H1 (cell line): ENCODE data around the gene KDSR. TPM values are rescaled to one million over a fixed set of nuclear protein-coding genes. Genes with fewer than 3 reads are reported as not detected.

Experiments
- CHD7 ChIP-seq: fragments of 300-600 bp; sonication (generic); IDR thresholded peaks from 2 replicates; pipeline ENCODE4 v1.7.1; 2012; ENCODE audit warnings: low read length, moderate library complexity, mild to moderate bottlenecking, inconsistent platforms; ENCODE audit not compliant: insufficient replicate concordance
- polyA plus RNA-seq, 7 experiments: library from polyadenylated mRNA; depleted of rRNA in 3 of 7; stranded (reverse) in 5 of 7; unstranded in 2 of 7; fragments of >200 nt in 5 of 7; fragments of 200-250 nt in 2 of 7; gene quantifications; 1 replicate in 5 of 7; 2 replicates in 1 of 7; 4 replicates in 1 of 7; pipeline versions ENCODE4 v1.2.1 to v1.2.3, GENCODE V29; 2011 to 2013; ENCODE audit warnings: missing spikeins in 2 of 7, mixed read lengths in 2 of 7
- total RNA-seq: library from RNA; stranded (reverse); fragmentation: NEBNext Ultra II Directional; extraction: Animal tissue kit (Norgen Biotek cat#: 25700); gene quantifications from 2 replicates; pipeline ENCODE4 v1.2.1, GENCODE V29; 2021

The KDSR gene
- total and polyA plus RNA-seq, 2 of the 8 experiments (the other 6 are each of a cell fraction or from before 2014, with no cell fraction given) = 12.4 to 50.5 TPM

- no peak for TF ChIP-seq CHD7
These were observed 41.0 kb downstream of the KDSR start (continued) for GRCh38 chr18:63326011-63326410.
